ENCODE measurements around the gene CCDC167.

GRCh38 chr6:37504024-37504423, 4.3 kb upstream of the CCDC167 start:
- TF ChIP-seq CTCF (IDR thresholded peaks at IDR 0.05) (no peak), POLR2A (IDR thresholded peaks at IDR 0.05) (no peak)

Measured in uterus (tissue), 2 donors.